GM12875 (cell line): Measurements from ENCODE around the gene RHOH.
A peak's percentile ranks its signal among the peaks of the same experiment; 100 is the strongest.
"Not testable (repeated sequence)": the region's sequence is repeated elsewhere in the genome, so short reads cannot be mapped to it uniquely, and the experiment has no call there.

ENCODE experiments used
- H3K4me3 ChIP-seq: one replicate; pipeline ENCODE4 v1.5.1; 2011; ENCODE audit warnings: low read depth, low read length, control low read depth
- CTCF ChIP-seq: IDR thresholded peaks from 2 replicates; pipeline ENCODE4 v1.5.1; 2011; ENCODE audit warnings: low read depth, mild to moderate bottlenecking, control low read depth, inconsistent platforms, low read length, moderate library complexity, borderline replicate concordance; ENCODE audit not compliant: insufficient read depth

RHOH gene, protein sequence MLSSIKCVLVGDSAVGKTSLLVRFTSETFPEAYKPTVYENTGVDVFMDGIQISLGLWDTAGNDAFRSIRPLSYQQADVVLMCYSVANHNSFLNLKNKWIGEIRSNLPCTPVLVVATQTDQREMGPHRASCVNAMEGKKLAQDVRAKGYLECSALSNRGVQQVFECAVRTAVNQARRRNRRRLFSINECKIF

DNA sequence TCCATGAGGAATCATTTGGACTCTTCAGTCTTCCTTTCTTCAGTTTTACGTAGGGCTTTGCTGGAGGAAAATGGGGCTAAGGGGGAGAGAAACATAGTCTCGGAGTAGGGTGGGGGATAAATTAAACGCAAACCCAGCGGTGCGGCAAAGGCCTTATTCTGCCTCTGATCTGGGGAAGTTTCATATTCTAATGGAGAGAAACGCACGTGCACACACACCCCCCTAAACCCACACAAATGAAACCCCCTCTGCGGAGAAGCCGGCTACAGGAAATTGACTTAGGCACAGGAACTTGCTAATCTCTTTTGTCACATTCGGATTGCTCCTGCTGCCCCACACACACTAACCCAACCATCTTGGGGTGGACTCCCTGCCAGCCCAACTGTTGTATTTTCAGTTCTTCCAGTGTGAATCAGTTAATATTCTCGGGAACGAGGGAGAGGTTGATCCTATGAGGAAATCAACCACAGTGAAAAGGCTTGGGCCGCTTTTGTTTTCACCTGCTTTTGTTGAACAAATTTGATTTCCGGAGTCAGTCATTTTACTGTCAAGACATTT is at the start of gene RHOH:
Gene RHOH, plus strand, starts transcription at position 308 of the 558 bp plus-strand sequence. CDS start 46,356 bp downstream, outside the sequence.
- peak within 1 kb of the TSS; percentile 99 for H3K4me3 ChIP-seq
- TF ChIP-seq CTCF, result no peak

- not testable (repeated sequence) for H3K4me3 ChIP-seq
Observed at GRCh38 chr4:40147490-40147889, 49.3 kb upstream of the RHOH start.

DNA sequence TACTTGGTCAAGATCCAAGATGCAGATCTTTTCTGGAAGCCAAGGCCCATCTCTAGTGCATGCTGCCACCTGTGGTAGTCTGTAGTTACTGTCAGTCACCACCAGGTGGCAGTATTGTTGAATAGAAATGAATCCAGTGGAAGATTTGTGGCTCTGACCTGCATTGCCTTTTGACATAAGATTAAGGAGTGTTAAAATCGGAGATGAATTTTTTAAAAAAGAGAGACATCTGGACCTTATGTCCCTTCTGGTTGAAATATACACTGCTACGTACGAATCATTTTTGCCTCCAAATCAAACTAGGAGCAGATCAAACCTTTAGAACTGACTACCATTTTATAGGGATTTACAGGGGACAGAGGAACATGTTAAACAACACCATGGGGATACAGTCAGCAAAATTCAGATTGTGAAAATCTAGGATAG is 46.9 kb upstream of the RHOH start:
- TF ChIP-seq CTCF, result peak; percentile 51; the same call in 1 of the 2 replicates
- H3K4me3 ChIP-seq, result no peak overlapping the region

DNA sequence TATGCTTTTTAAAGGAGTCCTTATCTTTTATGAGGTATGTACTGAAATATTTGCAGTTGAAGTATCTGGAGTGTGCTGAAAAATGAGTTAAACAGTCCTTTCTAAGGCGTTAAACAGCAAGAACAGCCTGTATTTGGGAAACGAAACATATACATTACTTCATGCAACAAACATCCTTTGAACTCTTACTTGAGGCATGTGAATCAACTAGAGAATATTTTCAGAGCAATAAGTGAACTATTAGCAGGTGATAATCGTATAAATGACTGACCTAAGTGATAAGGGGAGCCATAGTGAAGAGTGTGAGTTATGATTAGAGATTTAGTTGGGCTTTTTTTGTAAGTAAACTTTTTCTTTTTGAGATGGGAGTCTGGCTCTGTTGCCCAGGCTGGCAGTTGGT is 45.9 kb upstream of the RHOH start:
- TF ChIP-seq CTCF, result no peak

DNA sequence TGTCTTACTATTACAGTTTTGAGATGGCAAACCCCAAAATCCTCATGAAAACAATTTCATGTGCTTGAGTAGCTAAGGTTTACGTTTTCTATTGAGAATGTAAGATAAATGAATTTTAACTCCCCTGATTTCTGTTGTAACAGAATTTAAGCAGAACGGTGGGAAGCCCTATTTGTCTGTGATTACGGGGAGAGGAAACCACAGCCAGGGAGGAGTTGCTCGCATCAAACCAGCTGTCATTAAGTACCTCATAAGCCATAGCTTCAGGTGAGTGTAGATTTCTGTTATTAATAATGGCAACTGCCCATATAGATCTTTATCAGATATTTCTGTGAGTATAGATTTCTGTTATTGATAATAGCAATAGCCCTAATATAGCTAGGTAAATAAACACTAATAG is 44.2 kb upstream of the RHOH start:
- TF ChIP-seq CTCF, result no peak
- no peak overlapping the region for H3K4me3 ChIP-seq

More for the DNA sequence above, 45.9 kb upstream of the RHOH start:
- H3K4me3 ChIP-seq, result no peak overlapping the region

DNA sequence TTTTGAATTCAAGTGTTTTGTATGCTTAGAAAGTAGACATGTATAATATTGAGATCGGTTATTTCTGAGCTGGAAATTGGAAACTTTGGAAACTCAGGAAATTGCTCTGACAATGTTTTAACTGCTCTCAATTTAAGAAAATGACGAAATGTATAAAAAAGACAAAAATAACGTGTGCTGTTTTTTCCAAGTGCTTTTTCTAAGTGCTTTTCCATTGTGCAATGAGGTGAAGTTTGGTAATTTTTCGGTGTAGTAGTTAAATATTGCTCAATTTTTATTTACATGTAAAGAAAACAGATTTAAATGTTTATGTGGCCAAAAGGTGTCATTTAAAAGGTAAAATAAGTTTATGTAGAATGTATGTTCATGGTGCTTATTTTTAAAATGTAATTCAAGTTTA is 39.4 kb upstream of the RHOH start:
- H3K4me3 ChIP-seq, result no peak overlapping the region
- no peak for TF ChIP-seq CTCF

DNA sequence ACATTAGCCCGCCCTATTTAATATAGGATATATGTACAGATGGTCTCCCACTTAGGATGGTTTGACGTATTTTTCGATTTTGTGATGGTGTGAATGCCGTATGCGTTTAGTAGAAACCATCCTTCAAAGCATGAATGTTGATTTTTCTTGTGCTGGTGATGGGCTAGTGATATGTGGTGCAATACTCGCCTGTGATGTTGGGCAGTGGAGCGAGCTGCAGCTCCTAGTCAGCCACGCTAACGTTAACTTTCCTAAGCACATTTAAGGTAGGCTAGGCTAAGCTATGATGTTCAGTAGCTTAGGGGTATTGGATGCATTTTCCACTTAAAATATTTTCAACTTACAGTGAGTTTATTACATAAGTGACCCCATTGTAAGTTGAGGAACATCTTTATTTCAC is 36.6 kb upstream of the RHOH start:
- TF ChIP-seq CTCF, result no peak

GRCh38 chr4:40164459-40164858 is 32.4 kb upstream of the RHOH start:
- no peak for TF ChIP-seq CTCF
- H3K4me3 ChIP-seq, result no peak overlapping the region

More for the DNA sequence above, 36.6 kb upstream of the RHOH start:
- H3K4me3 ChIP-seq, result no peak overlapping the region
